GM21367 (cell line): ENCODE data around the gene WASL.

Experiments
- ATAC-seq: cut with Tn5 transposase; IDR thresholded peaks from one replicate; pipeline ENCODE4 v1.9.1; 2021; ENCODE audit not compliant: unreplicated experiment

Gene WASL

GRCh38 chr7:123695944-123696677, 52.7 kb downstream of the WASL start:
- ATAC-seq = no peak

- ATAC-seq = no peak
Observed at GRCh38 chr7:123692471-123692877, 56.3 kb downstream of the WASL start.

- no peak for ATAC-seq
Observed at GRCh38 chr7:123690550-123690949, 58.3 kb downstream of the WASL start.

GRCh38 chr7:123689250-123689649, 59.6 kb downstream of the WASL start:
- ATAC-seq = no peak

GRCh38 chr7:123687727-123688126, 61.1 kb downstream of the WASL start:
- no peak for ATAC-seq

GRCh38 chr7:123687161-123687560, 61.6 kb downstream of the WASL start:
- no peak for ATAC-seq

- peak; percentile 75 for ATAC-seq
Observed at GRCh38 chr7:123682690-123683089, 66.1 kb downstream of the WASL start.

GRCh38 chr7:123681561-123681960, 67.2 kb downstream of the WASL start:
- no peak for ATAC-seq

GRCh38 chr7:123680580-123680979, 68.2 kb downstream of the WASL start:
- ATAC-seq = no peak

GRCh38 chr7:123679614-123680013, 69.2 kb downstream of the WASL start:
- no peak for ATAC-seq

GRCh38 chr7:123677061-123677715, 71.6 kb downstream of the WASL start:
- no peak for ATAC-seq

- no peak for ATAC-seq
Observed at GRCh38 chr7:123675181-123675473, 73.7 kb downstream of the WASL start.

GRCh38 chr7:123674399-123675180, 74.2 kb downstream of the WASL start:
- no peak for ATAC-seq

- ATAC-seq = no peak
Observed at GRCh38 chr7:123673752-123674398, 74.9 kb downstream of the WASL start.

- ATAC-seq = no peak
Observed at GRCh38 chr7:123673137-123673732, 75.6 kb downstream of the WASL start.

- no peak for ATAC-seq
Observed at GRCh38 chr7:123669485-123669884, 79.3 kb downstream of the WASL start.

- ATAC-seq = no peak
Observed at GRCh38 chr7:123666492-123666891, 82.3 kb downstream of the WASL start.

GRCh38 chr7:123665896-123666295, 82.9 kb downstream of the WASL start:
- no peak for ATAC-seq

- no peak for ATAC-seq
Observed at GRCh38 chr7:123665157-123665556, 83.6 kb downstream of the WASL start.

- ATAC-seq = no peak
Observed at GRCh38 chr7:123663200-123663599, 85.6 kb downstream of the WASL start.

- ATAC-seq = no peak
Observed at GRCh38 chr7:123662755-123663154, 86.0 kb downstream of the WASL start.
